Measurements from ENCODE around the gene HS3ST4. TPM values are rescaled to one million over a fixed set of nuclear protein-coding genes. Genes with fewer than 3 reads are reported as not detected.

The HS3ST4 gene
- total and polyA plus RNA-seq, 9 donors: 0.04 to 0.81 (median 0.15) TPM; not detected in 3

DNA sequence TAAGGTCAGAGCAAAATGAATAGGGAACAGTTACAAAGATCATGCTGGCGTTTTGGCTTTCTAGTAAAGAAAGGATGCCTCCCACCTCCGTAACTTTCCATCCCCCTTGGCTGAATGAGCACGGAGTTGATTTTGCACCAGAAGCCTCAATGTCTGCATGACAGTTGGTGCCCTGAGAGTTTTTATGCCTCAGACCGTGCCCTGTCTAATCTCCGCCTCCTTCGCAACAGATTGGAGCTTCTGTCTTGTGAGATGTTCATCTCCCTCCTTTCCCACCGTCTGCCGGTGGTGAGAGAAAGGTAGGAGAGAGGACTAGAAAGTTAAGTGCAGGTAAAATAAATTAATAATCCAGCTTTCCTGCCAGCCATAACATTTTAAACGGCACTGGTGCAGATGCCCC, 1.9 kb downstream of the HS3ST4 start:
- Histone ChIP-seq H3K36me3 (ENCODE audit: control insufficient read depth, insufficient read depth, low read length) (no peaks in the 10 kb centered on the region), H3K4me3 (ENCODE audit: low read length) (no peak overlapping the region), H3K27ac (ENCODE audit: low read length) (no peak overlapping the region), H3K4me1 (ENCODE audit: control insufficient read depth, insufficient read depth, low read length) (peaks cover 8% of the 10 kb centered on the region), H3K27me3 (ENCODE audit: control insufficient read depth, insufficient read depth, low read length) (peaks cover 59% of the 10 kb centered on the region), H3K9me3 (replicated peaks; ENCODE audit: control insufficient read depth, low read depth, low read length) (no peaks in the 10 kb centered on the region)
- no peak for DNase-seq
- WGBS (ENCODE audit: insufficient coverage): 15% methylated on average over 2 of the region's 9 CpGs

- no peak for DNase-seq
- Histone ChIP-seq H3K27ac (ENCODE audit: low read length) (no peak overlapping the region), H3K9me3 (replicated peaks; ENCODE audit: control insufficient read depth, low read depth, low read length) (no peaks in the 10 kb centered on the region), H3K36me3 (ENCODE audit: control insufficient read depth, insufficient read depth, low read length) (no peaks in the 10 kb centered on the region), H3K27me3 (ENCODE audit: control insufficient read depth, insufficient read depth, low read length) (peaks cover 19% of the 10 kb centered on the region), H3K4me1 (ENCODE audit: control insufficient read depth, insufficient read depth, low read length) (no peaks in the 10 kb centered on the region), H3K4me3 (ENCODE audit: low read length) (no peak overlapping the region)
- 90% methylated on average over 2 of the region's 7 CpGs for WGBS (ENCODE audit: insufficient coverage)
Measured at GRCh38 chr16:25699069-25699468, 7.3 kb downstream of the HS3ST4 start.

DNA sequence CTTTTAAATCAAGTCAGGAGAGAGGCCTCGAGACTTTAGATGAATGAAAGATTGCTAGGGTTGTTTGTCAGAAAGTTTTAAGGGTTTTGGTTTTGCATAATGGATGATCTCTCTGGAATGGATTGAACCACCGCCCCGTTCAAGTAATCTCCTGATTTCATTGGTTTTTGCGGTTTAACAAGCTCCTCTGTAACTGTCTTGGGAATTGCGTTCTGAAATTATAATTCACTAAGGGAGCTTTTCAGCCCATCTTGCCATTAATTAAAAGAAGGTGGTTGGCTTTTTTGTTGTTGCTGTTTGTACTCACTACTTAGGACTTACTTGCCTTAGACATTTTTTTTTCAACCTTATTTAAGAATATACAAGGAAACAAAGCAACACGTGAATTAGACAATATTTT, 8.8 kb downstream of the HS3ST4 start:
- H3K4me3 ChIP-seq (ENCODE audit: low read length): no peak overlapping the region

DNA sequence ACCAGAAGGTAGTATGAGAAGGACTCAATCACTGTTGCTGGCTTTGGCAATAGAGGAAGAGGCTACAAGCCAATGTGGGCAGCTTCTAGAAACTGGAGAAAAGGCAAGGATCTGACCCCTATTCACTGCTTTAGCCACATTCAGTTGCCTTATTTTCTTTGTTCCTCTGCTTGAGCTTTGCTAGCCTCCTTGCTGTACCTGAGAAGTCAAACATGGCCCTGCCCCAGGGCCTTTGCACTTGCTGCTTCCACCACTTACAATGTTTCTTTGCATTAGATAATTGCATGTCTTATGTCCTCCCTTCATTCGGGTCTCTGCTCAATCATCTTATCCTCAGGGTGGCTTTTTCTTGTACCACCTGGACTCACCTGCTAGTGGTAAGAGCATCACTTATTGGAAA, 15.8 kb downstream of the HS3ST4 start:
- H3K27ac ChIP-seq (ENCODE audit: low read length): no peak overlapping the region
- no peaks in the 10 kb centered on the region for H3K9me3 ChIP-seq (replicated peaks; ENCODE audit: control insufficient read depth, low read depth, low read length)
- H3K4me1 ChIP-seq (ENCODE audit: control insufficient read depth, insufficient read depth, low read length): no peaks in the 10 kb centered on the region
- no peaks in the 10 kb centered on the region for H3K36me3 ChIP-seq (ENCODE audit: control insufficient read depth, insufficient read depth, low read length)
- no peaks in the 10 kb centered on the region for H3K27me3 ChIP-seq (ENCODE audit: control insufficient read depth, insufficient read depth, low read length)
- no CpG with 5 or more reads among the region's 1 CpG for WGBS (ENCODE audit: insufficient coverage)
- H3K4me3 ChIP-seq (ENCODE audit: low read length): no peak overlapping the region
- DNase-seq: no peak

More for the DNA sequence above, 8.8 kb downstream of the HS3ST4 start:
- Histone ChIP-seq H3K4me1 (ENCODE audit: control insufficient read depth, insufficient read depth, low read length) (no peaks in the 10 kb centered on the region), H3K36me3 (ENCODE audit: control insufficient read depth, insufficient read depth, low read length) (no peaks in the 10 kb centered on the region), H3K9me3 (replicated peaks; ENCODE audit: control insufficient read depth, low read depth, low read length) (no peaks in the 10 kb centered on the region), H3K27me3 (ENCODE audit: control insufficient read depth, insufficient read depth, low read length) (peaks cover 10% of the 10 kb centered on the region), H3K27ac (ENCODE audit: low read length) (no peak overlapping the region)
- no peak for DNase-seq
- WGBS (ENCODE audit: insufficient coverage): no CpG with 5 or more reads among the region's 6 CpGs

- Histone ChIP-seq H3K36me3 (ENCODE audit: control insufficient read depth, insufficient read depth, low read length) (no peaks in the 10 kb centered on the region), H3K9me3 (replicated peaks; ENCODE audit: control insufficient read depth, low read depth, low read length) (no peaks in the 10 kb centered on the region), H3K4me3 (ENCODE audit: low read length) (no peak overlapping the region), H3K4me1 (ENCODE audit: control insufficient read depth, insufficient read depth, low read length) (no peaks in the 10 kb centered on the region), H3K27me3 (ENCODE audit: control insufficient read depth, insufficient read depth, low read length) (no peaks in the 10 kb centered on the region), H3K27ac (ENCODE audit: low read length) (no peak overlapping the region)
- DNase-seq: no peak
- no CpG with 5 or more reads among the region's 3 CpGs for whole genome bisulfite sequencing (ENCODE audit: insufficient coverage)
Measured at GRCh38 chr16:25707982-25708583, 16.3 kb downstream of the HS3ST4 start.

- H3K27me3 ChIP-seq (ENCODE audit: control insufficient read depth, insufficient read depth, low read length): no peaks in the 10 kb centered on the region
- no peaks in the 10 kb centered on the region for H3K4me1 ChIP-seq (ENCODE audit: control insufficient read depth, insufficient read depth, low read length)
- no peak for DNase-seq
- H3K27ac ChIP-seq (ENCODE audit: low read length): no peak overlapping the region
- H3K4me3 ChIP-seq (ENCODE audit: low read length): no peak overlapping the region
- no peaks in the 10 kb centered on the region for H3K9me3 ChIP-seq (replicated peaks; ENCODE audit: control insufficient read depth, low read depth, low read length)
- 20% methylated on average over 3 of the region's 7 CpGs for WGBS (ENCODE audit: insufficient coverage)
- no peaks in the 10 kb centered on the region for H3K36me3 ChIP-seq (ENCODE audit: control insufficient read depth, insufficient read depth, low read length)
Measured at GRCh38 chr16:25709213-25709612, 17.5 kb downstream of the HS3ST4 start.

DNA sequence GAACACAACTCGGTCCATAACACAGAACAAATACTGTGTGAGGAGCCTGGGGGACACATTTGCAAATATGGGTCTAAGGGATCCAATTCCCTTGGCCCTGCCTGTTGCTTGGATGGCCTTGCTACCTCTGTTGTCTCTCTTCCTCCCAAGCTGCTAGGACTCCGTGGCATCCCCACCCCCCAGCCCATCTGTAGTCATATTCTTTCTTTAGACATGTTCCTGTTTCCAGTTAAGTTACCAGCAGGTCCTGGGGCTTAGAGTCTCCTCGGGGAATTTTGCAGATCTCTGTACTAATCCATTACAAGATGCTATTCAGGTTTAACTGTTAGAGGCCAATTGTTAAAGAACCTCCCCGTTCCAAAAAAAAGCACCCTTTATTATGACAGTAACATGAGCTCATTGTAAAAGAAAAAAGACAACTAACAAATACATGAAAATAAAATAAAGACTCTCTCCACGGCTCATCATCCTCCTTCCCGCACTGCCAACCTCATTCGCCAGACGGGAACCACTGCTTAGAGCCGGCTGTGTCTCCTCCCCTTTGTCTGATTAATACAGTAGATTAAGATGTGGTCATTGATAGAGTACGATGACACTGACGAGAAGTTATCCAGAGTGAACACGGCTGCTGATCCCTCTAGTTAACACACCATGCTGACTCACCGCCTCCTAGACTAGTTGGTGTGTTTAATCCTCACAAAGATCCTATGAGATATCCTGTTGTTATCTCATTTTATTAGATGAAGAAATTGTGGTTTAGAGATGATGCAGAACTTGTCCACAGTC, 22.2 kb downstream of the HS3ST4 start:
- no peaks in the 10 kb centered on the region for H3K36me3 ChIP-seq (ENCODE audit: control insufficient read depth, insufficient read depth, low read length)
- H3K27me3 ChIP-seq (ENCODE audit: control insufficient read depth, insufficient read depth, low read length): no peaks in the 10 kb centered on the region
- DNase-seq: no peak
- no peak overlapping the region for H3K4me3 ChIP-seq (ENCODE audit: low read length)
- no peak overlapping the region for H3K27ac ChIP-seq (ENCODE audit: low read length)
- H3K9me3 ChIP-seq (replicated peaks; ENCODE audit: control insufficient read depth, low read depth, low read length): no peaks in the 10 kb centered on the region
- WGBS (ENCODE audit: insufficient coverage): 17% methylated on average over 1 of the region's 13 CpGs
- H3K4me1 ChIP-seq (ENCODE audit: control insufficient read depth, insufficient read depth, low read length): no peaks in the 10 kb centered on the region

DNA sequence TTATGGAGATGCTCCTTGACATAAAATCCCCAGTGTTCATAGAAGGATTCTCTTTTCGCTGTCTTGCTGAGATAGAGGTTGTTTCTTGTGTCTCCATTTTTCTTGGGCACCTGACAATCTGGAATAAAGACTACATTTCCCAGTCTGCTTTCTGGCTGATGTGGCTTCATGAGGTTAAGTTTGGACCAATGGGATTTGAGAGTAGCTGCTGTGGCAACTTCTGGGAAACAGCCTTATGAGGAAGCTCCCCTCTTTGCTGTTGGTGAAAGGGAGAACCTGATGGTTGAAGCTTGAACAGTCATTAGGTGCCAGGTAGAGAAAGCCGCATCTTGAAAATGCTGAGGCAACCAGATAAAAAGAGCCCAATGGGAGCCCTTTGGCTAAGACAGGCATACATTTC, 24.4 kb downstream of the HS3ST4 start:
- Histone ChIP-seq H3K4me3 (ENCODE audit: low read length) (no peak overlapping the region), H3K27ac (ENCODE audit: low read length) (no peak overlapping the region), H3K4me1 (ENCODE audit: control insufficient read depth, insufficient read depth, low read length) (no peaks in the 10 kb centered on the region), H3K9me3 (replicated peaks; ENCODE audit: control insufficient read depth, low read depth, low read length) (no peaks in the 10 kb centered on the region), H3K27me3 (ENCODE audit: control insufficient read depth, insufficient read depth, low read length) (no peaks in the 10 kb centered on the region), H3K36me3 (ENCODE audit: control insufficient read depth, insufficient read depth, low read length) (no peaks in the 10 kb centered on the region)
- no CpG with 5 or more reads among the region's 2 CpGs for WGBS (ENCODE audit: insufficient coverage)
- DNase-seq: no peak

- Histone ChIP-seq H3K9me3 (replicated peaks; ENCODE audit: control insufficient read depth, low read depth, low read length) (no peaks in the 10 kb centered on the region), H3K4me1 (ENCODE audit: control insufficient read depth, insufficient read depth, low read length) (no peaks in the 10 kb centered on the region), H3K4me3 (ENCODE audit: low read length) (no peak overlapping the region), H3K27me3 (ENCODE audit: control insufficient read depth, insufficient read depth, low read length) (no peaks in the 10 kb centered on the region), H3K36me3 (ENCODE audit: control insufficient read depth, insufficient read depth, low read length) (no peaks in the 10 kb centered on the region), H3K27ac (ENCODE audit: low read length) (no peak overlapping the region)
- no CpG with 5 or more reads among the region's 3 CpGs for WGBS (ENCODE audit: insufficient coverage)
- no peak for DNase-seq
Measured at GRCh38 chr16:25721439-25721838, 29.7 kb downstream of the HS3ST4 start.

GRCh38 chr16:25726430-25727098, 34.8 kb downstream of the HS3ST4 start:
- H3K4me3 ChIP-seq (ENCODE audit: low read length): no peak overlapping the region
- no peaks in the 10 kb centered on the region for H3K27me3 ChIP-seq (ENCODE audit: control insufficient read depth, insufficient read depth, low read length)
- no CpG with 5 or more reads among the region's 5 CpGs for WGBS (ENCODE audit: insufficient coverage)
- no peaks in the 10 kb centered on the region for H3K9me3 ChIP-seq (replicated peaks; ENCODE audit: control insufficient read depth, low read depth, low read length)
- no peak overlapping the region for H3K27ac ChIP-seq (ENCODE audit: low read length)
- H3K36me3 ChIP-seq (ENCODE audit: control insufficient read depth, insufficient read depth, low read length): no peaks in the 10 kb centered on the region
- no peaks in the 10 kb centered on the region for H3K4me1 ChIP-seq (ENCODE audit: control insufficient read depth, insufficient read depth, low read length)
- DNase-seq: no peak

Data from muscle of leg (tissue), 11 donors.